Stimulated activated CD8-positive, alpha-beta memory T cell treated with anti-CD3 and anti-CD28 coated beads, Interleukin-2, amount 100 ng/mL, for 48 hours (primary cell): ENCODE data around the gene CWC27.

ENCODE experiments used
- DNase-seq, 2 donors: peaks; one replicate each; pipeline ENCODE4 v3.0.0-alpha.2; 2020; ENCODE audit warnings: low read depth in 2 of 2

The CWC27 gene, protein sequence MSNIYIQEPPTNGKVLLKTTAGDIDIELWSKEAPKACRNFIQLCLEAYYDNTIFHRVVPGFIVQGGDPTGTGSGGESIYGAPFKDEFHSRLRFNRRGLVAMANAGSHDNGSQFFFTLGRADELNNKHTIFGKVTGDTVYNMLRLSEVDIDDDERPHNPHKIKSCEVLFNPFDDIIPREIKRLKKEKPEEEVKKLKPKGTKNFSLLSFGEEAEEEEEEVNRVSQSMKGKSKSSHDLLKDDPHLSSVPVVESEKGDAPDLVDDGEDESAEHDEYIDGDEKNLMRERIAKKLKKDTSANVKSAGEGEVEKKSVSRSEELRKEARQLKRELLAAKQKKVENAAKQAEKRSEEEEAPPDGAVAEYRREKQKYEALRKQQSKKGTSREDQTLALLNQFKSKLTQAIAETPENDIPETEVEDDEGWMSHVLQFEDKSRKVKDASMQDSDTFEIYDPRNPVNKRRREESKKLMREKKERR

DNA sequence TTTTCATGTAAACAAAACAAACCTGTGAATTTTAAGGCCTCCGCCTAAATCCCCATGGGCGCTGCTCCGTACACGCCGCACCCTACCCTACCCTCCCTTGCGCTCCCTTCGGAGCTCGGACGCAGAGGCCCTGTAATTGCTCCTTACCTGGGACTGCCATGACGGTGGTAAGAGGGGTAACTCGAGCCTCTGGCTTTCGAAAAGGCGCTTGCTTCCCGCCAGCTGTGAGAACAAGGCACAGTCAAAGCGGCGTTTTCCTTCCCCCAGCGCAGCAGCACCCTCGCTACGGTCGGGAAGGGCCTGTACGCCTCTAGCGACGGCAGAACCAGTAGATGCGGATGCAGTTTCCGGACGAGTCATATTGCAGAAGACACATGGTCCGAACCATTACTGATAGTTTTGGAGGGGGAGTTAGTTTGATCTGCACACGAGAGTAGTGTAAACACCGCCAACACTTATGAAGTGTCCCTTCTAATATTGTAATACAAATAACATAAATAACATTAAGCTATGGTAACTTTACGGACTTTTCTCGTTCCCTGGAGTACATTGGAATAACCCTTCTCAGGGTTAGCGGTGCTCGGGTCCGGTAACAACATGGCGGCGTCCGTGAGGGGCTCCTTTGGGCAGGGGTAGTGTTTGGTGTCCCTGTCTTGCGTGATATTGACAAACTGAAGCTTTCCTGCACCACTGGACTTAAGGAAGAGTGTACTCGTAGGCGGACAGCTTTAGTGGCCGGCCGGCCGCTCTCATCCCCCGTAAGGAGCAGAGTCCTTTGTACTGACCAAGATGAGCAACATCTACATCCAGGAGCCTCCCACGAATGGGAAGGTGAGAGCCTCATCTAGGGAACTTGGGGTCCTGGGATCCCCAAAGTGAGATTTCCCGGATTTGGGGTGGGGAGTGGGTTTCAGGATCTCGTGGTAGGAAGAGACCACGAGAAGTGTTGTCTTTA is at the start of gene CWC27, which contains the start of gene SREK1IP1:
CWC27 (plus strand) TSS at position 573 of the 955 bp plus-strand sequence; CDS start at position 790, 217 bp downstream.
SREK1IP1 (minus strand) TSS at position 334 of the 955 bp plus-strand sequence; CDS start at position 160, 174 bp downstream.
- peak; percentile 63 to 67 for DNase-seq

GRCh38 chr5:64722588-64722987 is 46.1 kb upstream of the CWC27 start:
- DNase-seq, result no peak

GRCh38 chr5:64727150-64727549 is 41.6 kb upstream of the CWC27 start:
- DNase-seq, result no peak

- no peak for DNase-seq
These were observed 26.3 kb upstream of the CWC27 start for GRCh38 chr5:64742411-64742810.

GRCh38 chr5:64742821-64743220 is 25.9 kb upstream of the CWC27 start:
- DNase-seq, result no peak

DNA sequence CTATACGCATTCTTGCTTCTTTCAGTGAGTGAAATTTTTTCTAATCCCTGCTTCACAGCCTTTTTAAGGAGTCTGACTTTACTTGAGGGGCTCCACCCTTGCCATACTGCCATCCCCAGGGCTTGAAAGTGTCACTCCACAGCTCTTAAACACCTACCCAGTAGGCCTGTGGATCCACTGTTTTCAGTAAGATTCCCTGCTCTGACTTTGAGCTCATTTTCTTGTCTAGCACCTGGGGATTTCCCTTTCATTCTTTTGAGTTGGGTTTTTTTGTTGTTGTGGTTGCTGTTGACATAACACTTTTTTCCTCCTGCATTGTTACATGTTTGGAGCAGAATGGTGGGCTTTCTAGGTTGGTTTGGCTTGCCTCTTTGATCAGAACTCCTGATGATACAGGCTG is 23.8 kb upstream of the CWC27 start:
- no peak for DNase-seq

- no peak for DNase-seq
These were observed 22.3 kb upstream of the CWC27 start for GRCh38 chr5:64746446-64746845.

GRCh38 chr5:64749385-64749784 is 19.3 kb upstream of the CWC27 start:
- DNase-seq, result no peak

GRCh38 chr5:64754066-64754465 is 14.7 kb upstream of the CWC27 start:
- DNase-seq, result no peak

DNA sequence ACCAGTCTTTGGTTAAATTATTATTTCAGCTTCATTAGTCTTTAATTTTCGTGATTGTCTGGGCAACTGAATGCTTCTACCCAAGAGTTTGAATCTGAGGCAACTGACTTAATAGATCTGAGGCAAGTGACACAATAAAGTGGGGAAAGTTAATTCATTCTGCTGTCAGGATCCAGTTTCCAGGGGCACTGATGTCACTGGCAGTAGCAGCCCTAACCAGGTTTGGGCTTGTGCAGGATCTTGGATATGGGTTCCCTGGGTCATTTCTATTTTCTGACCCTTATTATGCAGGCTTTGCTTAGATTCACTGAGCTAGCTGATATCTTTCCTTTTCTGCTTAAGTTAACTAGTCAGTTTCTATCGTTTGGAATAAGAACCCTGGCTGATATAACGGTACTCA is 9.8 kb upstream of the CWC27 start:
- no peak for DNase-seq

DNA sequence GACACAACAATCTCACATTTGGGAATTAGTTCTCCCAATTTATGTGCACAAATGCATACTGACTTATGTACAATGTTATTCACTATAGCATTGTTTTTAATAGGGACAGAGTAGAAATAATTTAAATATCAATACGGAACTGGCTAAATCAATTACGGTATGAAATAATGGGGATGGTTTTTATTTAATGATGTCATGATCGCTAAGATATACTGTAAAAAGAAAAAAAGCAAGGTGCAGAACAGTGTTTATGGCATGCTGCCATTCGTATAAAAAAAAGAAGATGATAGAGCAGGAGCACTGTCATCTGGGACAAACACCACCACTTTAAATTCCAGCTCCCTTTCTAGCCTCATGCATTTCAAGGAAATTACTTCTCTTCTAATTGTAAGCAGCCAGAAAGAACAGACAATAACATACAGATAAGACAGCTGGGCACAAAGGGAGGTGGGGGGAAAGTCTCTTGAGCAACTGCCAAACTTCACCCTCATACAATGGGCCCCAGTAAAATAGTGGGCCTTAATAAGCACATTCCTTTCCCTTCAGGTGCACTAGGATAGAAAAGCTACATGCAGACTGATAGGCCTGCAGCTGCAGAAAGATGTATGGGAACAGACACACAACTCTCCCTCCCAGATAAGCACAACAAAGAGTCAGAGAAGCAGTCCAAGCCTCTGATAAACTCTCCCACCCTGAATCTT is 8.6 kb upstream of the CWC27 start:
- DNase-seq, result no peak

- no peak for DNase-seq
These were observed 4.7 kb upstream of the CWC27 start for GRCh38 chr5:64763948-64764503.

GRCh38 chr5:64765804-64766504 is 2.8 kb upstream of the CWC27 start:
- no peak for DNase-seq

DNA sequence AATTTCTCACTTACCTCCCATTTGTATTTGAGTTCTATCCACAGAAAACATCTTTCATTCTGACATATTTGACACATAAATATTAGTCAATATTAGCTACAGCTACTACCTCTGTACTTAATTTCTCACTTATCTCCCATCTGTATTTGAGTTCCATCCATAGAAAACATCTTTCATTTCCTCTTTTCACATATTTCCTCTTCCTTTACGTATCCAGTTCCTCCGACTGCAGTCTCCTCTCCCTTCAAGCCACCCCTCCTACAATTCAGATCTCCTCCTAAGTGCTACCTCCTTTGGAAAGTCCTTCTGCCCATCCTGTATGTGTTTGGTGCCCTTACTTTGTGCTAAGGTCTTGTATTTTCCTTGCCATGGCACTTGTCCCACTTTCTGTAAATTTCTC is 1.8 kb upstream of the CWC27 start:
- no peak for DNase-seq

DNA sequence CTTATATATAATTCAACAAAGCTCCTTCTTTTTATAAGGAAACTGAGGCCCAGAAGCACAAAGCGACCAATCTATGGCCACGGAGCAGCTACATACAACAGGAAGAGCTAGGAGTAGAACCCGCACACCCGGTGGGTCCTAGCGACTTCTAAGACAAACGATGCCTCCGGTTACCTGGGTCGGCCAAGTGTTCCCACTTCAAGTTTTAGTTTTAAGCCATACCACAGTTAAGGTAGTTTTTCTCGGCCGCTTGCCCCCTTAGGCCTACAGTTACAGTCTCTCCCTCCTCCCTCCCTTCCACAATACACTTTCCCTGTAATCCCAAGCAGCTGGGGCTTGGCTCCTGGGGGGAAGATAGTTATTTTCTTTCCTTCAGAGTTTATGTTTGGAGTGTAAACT is 772 bp upstream of the CWC27 start:
- peak in 1 of 2 donors; percentile 2 for DNase-seq

- no peak for DNase-seq
These were observed 1.1 kb downstream of the CWC27 start for GRCh38 chr5:64769855-64770254.

DNA sequence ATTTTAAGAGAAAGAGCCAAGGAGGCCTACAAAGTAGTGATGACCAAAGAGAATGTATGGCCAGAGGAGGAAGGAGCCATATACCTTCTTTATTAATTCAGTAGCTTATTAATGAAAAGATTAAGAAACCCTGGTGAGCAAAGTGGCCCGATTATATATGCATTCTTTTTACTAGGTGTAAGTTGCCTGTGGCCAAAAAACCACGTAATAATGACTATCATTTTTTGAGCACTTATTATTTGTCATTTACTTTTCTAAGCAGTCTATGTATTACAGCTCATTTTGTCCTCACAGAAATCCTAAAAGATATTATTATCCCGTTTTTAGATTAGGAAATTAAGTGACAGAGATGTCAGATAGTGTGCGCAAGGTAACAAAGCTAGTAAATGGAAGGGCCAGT is 3.0 kb downstream of the CWC27 start:
- DNase-seq, result no peak

DNA sequence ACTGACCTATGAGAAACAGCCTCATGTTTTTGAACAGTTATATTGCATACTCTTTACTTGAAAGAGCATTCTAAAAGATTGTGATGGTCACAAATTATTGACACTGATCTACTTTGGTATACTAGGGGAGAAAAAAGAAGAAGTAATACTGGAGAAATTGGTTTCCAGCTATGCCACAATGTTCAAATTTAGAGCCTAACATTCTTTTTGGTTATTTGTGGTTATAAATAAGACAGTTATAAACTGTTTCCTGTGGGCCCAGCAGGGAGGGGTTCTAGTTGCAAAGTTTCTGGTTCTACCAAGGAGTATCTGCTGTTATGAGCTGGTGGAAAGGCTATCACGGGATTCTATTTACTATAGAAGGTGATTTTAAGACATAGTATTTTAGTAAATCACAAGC is 4.8 kb downstream of the CWC27 start:
- DNase-seq, result no peak

- no peak for DNase-seq
These were observed 6.6 kb downstream of the CWC27 start for GRCh38 chr5:64775291-64775690.

- DNase-seq, result peak; percentile 30 to 46
These were observed 15.8 kb downstream of the CWC27 start for GRCh38 chr5:64784451-64785025.
